DOHH2 (cell line): ENCODE results near the gene PSME1.

ENCODE experiments used
- CTCF ChIP-seq: fragments of 200-600 bp; sonication (generic); IDR thresholded peaks from one replicate; pipeline ENCODE4 v1.5.1; 2014; ENCODE audit warnings: antibody characterized with exemption, mild to moderate bottlenecking, low read depth, low read length; ENCODE audit not compliant: poor library complexity, severe bottlenecking
- EZH2phosphoT487 ChIP-seq: fragments of 200-600 bp; sonication (generic); IDR thresholded peaks from 2 replicates; pipeline ENCODE4 v1.6.1; 2017; ENCODE audit warnings: borderline replicate concordance, mild to moderate bottlenecking, antibody characterized with exemption, low read length, moderate library complexity, mixed read lengths

- TF ChIP-seq CTCF (no peak), EZH2phosphoT487 (no peak)
Observed at GRCh38 chr14:24167469-24168114, 31.6 kb downstream of the PSME1 start.
